Measurements from ENCODE around the gene ADAM8. TPM values are rescaled to one million over a fixed set of nuclear protein-coding genes. Genes with fewer than 3 reads are reported as not detected.

The ADAM8 gene
- total RNA-seq, 2 donors from 2014 or later: 3.7 to 5.5 TPM

DNA sequence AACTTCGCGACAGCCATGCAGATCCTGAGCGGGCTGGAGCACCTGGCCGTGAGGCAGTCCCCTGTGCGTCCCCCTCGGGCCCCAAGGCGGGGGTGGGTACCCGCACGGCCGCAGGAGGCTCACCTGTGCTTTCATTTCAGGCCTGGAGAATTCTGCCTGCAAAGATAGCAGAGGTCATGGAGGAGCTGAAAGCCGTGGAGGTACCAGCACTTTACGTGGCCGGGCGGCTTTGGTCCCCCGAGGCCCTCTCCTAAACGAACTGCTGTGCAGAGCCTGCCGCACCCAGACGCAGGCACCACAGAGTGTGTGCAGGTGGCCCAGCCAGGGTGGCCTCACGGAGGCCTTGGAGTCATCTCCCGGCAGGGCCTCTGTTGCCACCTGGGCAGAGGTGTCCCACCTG is 57.8 kb downstream of the ADAM8 start:
- H3K4me3 ChIP-seq (ENCODE audit: low read length): no peak overlapping the region
- H3K27me3 ChIP-seq (ENCODE audit: control insufficient read depth, insufficient read depth, low read length, poor library complexity, severe bottlenecking): peaks cover 4% of the 10 kb centered on the region
- no peak for TF ChIP-seq CTCF (conservative IDR thresholded peaks at IDR 0.05)
- Mint-ChIP-seq H3K9me3 (no peaks in the 10 kb centered on the region), H3K4me3 (no peak overlapping the region), H3K27me3 (ENCODE audit: insufficient read depth) (peaks cover 4% of the 10 kb centered on the region), H3K36me3 (ENCODE audit: low read depth) (no peaks in the 10 kb centered on the region), H3K4me1 (no peaks in the 10 kb centered on the region), H3K27ac (no peak overlapping the region)
- no peak for DNase-seq
- H3K9ac ChIP-seq (ENCODE audit: extremely low read depth, low read length, poor library complexity, severe bottlenecking): no peak overlapping the region
- H3K4me1 ChIP-seq (ENCODE audit: control insufficient read depth, insufficient read depth, low read length): no peaks in the 10 kb centered on the region
- WGBS, 2 experiments (ENCODE audit: insufficient coverage in 1 of 2, insufficient read length in 1 of 2): 74 to 92% methylated on average over 8 to 20 of the region's 20 CpGs
- H3K9me3 ChIP-seq (ENCODE audit: control insufficient read depth, low read length): no peaks in the 10 kb centered on the region
- H3K27ac ChIP-seq (ENCODE audit: low read depth, low read length): no peak overlapping the region
- H3K36me3 ChIP-seq (ENCODE audit: control insufficient read depth, insufficient read depth, low read length): no peaks in the 10 kb centered on the region

DNA sequence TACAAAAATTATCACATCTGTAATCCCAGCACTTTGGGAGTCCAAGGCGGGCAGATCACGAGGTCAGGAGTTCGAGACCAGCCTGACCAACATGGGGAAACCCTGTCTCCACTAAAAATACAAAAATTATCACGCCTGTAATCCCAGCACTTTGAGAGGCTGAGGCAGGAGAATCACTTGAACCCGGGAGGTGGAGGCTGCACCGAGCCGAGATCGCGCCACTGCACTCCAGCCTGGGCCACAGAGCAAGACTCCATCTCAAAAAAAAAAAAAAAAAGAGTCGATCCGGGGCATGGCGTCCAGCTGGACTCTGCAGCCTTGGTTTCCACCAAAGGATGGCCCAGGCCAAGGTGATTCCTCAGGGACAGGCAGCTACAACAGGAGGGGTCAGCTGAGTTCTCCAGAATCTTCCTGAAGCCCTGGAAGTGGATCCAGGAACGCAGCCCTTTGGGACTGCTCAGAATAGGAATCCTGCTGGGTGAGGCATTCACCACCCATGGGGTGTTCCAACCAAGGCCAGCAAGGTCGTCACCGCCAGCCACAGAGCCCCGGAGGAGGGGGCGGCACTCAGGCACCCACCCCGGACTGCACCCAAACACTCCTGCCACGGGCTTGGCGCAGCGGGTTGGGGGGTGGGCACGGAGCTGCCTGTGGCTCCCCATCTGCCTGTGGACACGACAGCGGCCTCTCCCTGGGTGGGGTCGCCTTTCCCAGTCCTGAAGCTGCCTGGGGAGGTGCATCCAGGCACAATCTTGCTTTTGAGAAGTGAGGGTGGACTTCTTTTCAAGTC is 58.7 kb downstream of the ADAM8 start:
- Histone ChIP-seq H3K27me3 (ENCODE audit: control insufficient read depth, insufficient read depth, low read length, poor library complexity, severe bottlenecking) (peaks cover 4% of the 10 kb centered on the region), H3K4me3 (ENCODE audit: low read length) (no peak overlapping the region), H3K27ac (ENCODE audit: low read depth, low read length) (no peak overlapping the region), H3K9ac (ENCODE audit: extremely low read depth, low read length, poor library complexity, severe bottlenecking) (no peak overlapping the region), H3K9me3 (ENCODE audit: control insufficient read depth, low read length) (no peaks in the 10 kb centered on the region), H3K4me1 (ENCODE audit: control insufficient read depth, insufficient read depth, low read length) (no peaks in the 10 kb centered on the region), H3K36me3 (ENCODE audit: control insufficient read depth, insufficient read depth, low read length) (no peaks in the 10 kb centered on the region)
- WGBS, 2 experiments (ENCODE audit: insufficient coverage in 1 of 2, insufficient read length in 1 of 2): 92 to 96% methylated on average over 11 to 25 of the region's 25 CpGs
- H3K36me3 Mint-ChIP-seq (ENCODE audit: low read depth): no peaks in the 10 kb centered on the region
- peaks cover 4% of the 10 kb centered on the region for H3K27me3 Mint-ChIP-seq (ENCODE audit: insufficient read depth)
- no peaks in the 10 kb centered on the region for H3K4me1 Mint-ChIP-seq
- no peak for TF ChIP-seq CTCF (conservative IDR thresholded peaks at IDR 0.05)
- H3K27ac Mint-ChIP-seq: no peak overlapping the region
- no peak overlapping the region for H3K4me3 Mint-ChIP-seq
- no peak for DNase-seq
- H3K9me3 Mint-ChIP-seq: no peaks in the 10 kb centered on the region

GRCh38 chr10:133216776-133217175 is 59.9 kb downstream of the ADAM8 start:
- Histone ChIP-seq H3K4me3 (ENCODE audit: low read length) (no peak overlapping the region), H3K9ac (ENCODE audit: extremely low read depth, low read length, poor library complexity, severe bottlenecking) (no peak overlapping the region), H3K27me3 (ENCODE audit: control insufficient read depth, insufficient read depth, low read length, poor library complexity, severe bottlenecking) (peaks cover 4% of the 10 kb centered on the region), H3K4me1 (ENCODE audit: control insufficient read depth, insufficient read depth, low read length) (no peaks in the 10 kb centered on the region), H3K36me3 (ENCODE audit: control insufficient read depth, insufficient read depth, low read length) (no peaks in the 10 kb centered on the region), H3K9me3 (ENCODE audit: control insufficient read depth, low read length) (no peaks in the 10 kb centered on the region), H3K27ac (ENCODE audit: low read depth, low read length) (no peak overlapping the region)
- Mint-ChIP-seq H3K4me1 (no peaks in the 10 kb centered on the region), H3K27me3 (ENCODE audit: insufficient read depth) (peaks cover 4% of the 10 kb centered on the region), H3K36me3 (ENCODE audit: low read depth) (no peaks in the 10 kb centered on the region), H3K9me3 (no peaks in the 10 kb centered on the region), H3K4me3 (no peak overlapping the region), H3K27ac (no peak overlapping the region)
- TF ChIP-seq CTCF (conservative IDR thresholded peaks at IDR 0.05): no peak
- no peak for DNase-seq
- WGBS, 2 experiments (ENCODE audit: insufficient coverage in 1 of 2, insufficient read length in 1 of 2): 90 to 92% methylated on average over 26 of the region's 26 CpGs
